GM15510 (cell line): ENCODE results near the gene KIAA0586.

Experiments
- POLR2A ChIP-seq: IDR thresholded peaks from 3 replicates; pipeline ENCODE4 v1.6.1; 2011; ENCODE audit warnings: borderline replicate concordance; ENCODE audit not compliant: insufficient read length; ENCODE audit errors: extremely low read depth

The KIAA0586 gene

DNA sequence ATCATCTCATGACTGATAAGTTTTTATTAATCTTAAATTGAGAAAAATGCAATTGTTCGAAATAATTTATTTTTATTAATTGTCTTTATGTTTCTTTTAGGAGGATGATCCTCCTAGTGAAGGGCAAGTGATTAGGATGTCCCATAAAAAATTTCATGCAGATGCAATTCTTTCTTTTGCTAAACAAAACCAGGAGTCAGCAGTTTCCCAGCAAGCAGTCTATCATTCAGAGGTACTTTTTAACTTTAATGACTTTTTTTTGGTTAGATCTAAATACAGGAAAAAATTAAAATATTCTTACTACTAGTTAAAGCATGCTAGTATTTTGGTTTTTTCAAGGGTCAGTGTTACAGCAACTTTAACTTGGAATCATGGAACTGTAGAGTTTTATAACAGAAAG is 64.5 kb downstream of the KIAA0586 start:
- TF ChIP-seq POLR2A = no peak

DNA sequence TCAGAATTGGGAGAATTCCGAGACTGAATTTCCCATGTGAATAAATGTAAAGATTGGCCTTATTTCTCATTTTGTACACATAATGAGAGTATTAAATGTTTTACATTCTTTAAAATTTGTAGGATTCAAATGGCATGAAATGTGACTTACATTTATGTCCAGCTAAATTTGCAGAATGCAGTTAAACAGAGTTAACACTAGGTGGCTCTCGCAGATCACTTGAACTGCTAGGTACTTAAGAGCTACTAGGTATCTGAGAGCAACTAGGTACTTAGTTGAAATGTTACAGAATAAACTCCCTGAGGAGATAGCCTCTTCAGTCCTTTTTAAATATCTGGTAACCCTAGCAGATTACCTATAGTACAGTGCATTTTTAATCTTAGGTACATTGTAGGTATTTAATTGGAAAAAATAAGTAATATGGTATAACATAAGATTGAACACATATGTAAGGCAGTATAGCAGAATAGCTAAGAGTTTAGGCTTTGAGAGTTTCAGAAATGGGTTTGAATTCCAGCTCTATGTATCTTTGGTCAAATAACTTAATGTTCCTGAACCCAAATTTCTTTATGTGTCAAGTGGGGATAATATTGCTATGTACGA is 73.8 kb downstream of the KIAA0586 start:
- TF ChIP-seq POLR2A = no peak

DNA sequence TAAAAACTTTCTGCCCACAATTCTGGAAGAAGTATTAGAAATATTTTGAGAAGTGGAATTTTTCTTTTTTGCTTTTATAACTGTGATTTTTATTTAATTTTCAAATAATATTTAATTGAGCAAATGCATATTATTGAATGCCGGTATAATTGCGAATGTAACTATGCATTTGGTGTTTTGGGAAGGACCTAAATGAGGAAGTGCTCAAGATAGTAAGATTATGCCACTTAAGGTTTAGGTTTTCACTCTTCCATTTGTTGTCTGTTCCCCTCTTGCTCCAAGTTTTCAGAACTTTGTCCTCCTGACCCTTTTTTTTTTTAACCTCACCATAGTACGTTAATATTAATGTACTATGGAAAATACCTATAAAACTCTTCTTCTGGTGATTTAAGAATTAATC is 85.8 kb downstream of the KIAA0586 start:
- TF ChIP-seq POLR2A = no peak

DNA sequence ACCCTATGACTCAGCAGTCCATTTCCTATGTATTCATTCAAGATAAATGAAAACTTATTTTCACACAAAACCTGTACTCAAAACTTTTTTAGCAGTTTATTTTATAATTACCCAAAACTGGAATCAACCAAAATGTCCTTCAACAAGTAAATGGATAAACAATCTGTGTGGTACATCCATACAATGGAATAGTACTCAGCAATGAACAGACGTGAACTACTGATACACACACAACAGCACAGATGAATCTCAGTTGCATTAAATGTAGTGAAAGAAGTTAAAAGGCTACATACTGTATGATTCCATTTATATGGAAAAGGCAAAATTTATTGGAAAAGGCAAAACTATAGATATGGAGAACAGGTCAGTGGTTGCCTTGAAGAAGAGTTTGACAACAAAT is 90.1 kb downstream of the KIAA0586 start:
- TF ChIP-seq POLR2A = no peak

DNA sequence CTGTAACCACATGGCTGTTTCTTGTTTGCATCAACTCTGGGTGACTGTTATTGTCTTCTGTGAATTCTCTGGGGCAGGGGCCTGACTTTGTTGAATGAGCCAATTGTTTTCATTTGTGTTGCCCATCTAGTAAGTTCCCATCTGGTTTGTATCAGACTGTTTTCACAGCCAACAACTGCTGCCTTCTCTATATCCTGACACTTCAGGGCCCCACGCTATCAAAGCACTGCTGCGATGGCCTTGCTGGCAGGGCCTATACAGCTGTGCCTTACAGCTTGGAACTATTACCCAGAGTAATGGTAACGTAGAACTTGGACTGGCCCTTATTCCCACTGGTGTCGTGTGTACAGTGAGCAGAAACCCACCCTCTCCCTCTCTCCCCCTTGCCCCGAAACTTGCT is 105.9 kb downstream of the KIAA0586 start:
- no peak for TF ChIP-seq POLR2A

DNA sequence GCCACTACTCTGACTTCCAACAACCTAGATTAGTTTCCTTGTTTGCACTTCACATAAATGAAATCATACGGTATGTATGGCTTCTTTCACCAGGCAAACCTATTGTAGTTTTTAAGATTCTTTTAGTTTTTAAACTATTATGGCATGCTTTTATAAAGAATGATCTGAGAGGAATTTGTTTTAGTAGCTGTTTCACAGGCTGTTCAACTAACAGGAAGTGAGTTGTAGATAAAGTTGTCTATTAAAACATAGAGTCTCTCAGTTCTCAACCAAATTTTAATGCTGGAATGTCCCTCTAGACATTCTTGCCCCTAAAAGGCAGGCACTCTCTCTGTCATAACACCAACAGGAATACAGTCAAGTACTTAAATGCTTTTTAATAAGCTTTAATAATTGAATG is 107.5 kb downstream of the KIAA0586 start:
- no peak for TF ChIP-seq POLR2A

DNA sequence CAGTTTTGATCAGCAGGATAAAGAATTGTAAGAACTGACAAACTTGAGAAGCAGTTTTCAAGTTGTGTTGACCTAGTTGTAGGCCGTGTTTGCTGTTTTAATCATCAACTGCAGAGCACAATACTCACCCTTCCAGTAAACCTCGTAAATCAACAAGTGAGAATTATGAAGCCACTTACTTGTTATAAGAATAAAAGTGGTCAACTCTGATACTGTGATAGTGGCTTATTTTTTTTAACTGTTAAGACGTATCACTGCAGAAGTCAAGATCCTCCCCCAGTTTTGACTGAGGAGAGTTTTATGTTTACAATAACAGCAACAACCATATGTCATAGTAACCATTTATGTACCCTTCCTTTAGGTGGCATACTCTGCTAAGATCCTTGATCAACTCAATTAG is 109.5 kb downstream of the KIAA0586 start:
- TF ChIP-seq POLR2A = no peak

DNA sequence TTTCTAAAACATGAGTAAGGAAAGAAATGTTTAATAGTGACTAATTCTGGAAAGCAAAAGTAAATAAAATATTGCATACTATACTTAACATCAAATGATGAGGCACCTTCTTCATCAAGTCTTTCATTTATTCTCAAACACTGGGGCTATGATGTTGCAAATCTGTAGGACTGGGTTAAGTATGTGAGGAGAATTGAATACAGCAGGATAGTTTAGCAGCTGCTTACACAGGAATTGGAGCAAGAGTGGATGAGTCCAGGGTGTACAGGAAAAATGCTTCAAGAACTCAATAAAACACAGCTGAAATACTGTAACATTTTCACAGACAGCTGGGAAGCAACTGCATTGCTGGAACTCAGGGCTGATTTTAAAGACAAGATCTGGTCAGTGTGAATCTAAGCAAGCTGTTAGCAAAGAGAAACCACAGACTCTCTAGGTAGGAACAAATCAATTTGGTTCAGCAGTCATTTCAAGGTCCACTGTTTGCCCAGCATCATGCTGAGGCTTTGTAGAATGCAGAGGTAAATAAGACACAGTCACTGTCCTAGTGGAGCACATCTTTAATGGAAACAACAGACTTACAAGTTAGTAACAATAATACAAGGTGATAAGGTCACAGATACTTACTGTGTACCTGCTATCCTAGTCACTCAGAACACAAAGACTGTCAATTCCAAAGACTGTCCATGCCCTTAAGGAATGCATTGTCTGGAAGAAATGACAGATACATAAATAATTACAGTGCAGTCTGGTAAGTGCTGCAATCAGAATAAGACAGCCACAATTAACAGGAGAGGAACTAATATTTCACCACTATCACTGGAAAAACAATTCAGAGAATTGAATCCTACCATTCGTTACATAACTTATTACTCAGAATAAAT is 113.5 kb downstream of the KIAA0586 start:
- TF ChIP-seq POLR2A = no peak

DNA sequence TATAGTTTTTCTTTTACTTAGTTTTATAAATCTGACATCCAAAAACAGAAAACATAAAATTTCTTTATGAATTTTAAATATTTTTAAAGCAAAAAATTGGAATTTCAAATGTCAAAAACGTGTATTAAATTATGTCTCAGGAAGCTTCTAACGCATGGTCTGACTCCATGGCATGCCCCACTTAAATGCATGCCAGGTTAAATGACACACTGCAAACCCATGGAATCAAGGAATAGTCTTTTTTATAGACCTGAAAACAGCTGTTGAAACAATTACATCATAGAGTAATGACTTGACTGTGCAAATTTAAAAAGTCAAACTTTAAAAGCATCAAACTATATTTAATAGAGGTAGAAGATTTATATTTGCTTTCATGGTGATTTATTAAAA is 114.1 kb downstream of the KIAA0586 start:
- no peak for TF ChIP-seq POLR2A

DNA sequence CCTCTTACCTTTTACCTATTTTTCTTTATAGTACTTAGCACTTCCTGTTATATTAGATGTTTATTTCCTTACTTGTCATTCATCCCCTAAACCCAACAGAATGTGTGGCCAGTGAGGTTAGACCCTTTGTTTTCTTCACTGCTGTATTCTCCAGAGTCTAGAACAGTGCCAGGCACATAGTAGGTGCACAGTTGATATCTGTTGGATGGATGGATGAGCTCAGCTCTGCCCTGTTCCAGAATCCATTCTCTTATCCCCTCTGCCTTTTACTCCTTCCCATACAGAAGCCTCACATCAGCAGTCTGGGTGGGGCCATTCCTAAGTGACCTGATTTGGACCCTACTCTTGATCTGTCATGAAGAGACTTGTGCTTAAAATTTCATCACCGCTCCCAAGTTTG is 115.7 kb downstream of the KIAA0586 start:
- TF ChIP-seq POLR2A = no peak

DNA sequence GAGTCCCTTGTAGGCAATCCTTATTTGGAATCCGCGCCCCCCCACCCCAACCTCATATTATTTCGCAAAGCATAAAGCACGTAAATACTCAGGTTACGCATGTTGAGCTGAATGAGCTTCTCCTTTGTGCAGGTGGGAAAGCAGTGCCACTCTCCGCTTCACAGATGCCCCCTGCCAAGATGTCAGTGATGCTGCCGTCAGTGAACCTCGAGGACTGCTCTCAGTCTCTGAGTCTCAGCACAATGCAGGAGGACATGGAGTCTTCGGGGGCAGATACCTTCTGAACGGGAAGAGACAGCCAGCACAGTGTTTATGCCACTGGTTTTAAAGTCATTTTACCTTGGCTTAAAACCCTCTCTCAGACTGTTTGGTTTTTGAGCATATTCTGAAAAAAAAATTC is 120.1 kb downstream of the KIAA0586 start:
- no peak for TF ChIP-seq POLR2A

DNA sequence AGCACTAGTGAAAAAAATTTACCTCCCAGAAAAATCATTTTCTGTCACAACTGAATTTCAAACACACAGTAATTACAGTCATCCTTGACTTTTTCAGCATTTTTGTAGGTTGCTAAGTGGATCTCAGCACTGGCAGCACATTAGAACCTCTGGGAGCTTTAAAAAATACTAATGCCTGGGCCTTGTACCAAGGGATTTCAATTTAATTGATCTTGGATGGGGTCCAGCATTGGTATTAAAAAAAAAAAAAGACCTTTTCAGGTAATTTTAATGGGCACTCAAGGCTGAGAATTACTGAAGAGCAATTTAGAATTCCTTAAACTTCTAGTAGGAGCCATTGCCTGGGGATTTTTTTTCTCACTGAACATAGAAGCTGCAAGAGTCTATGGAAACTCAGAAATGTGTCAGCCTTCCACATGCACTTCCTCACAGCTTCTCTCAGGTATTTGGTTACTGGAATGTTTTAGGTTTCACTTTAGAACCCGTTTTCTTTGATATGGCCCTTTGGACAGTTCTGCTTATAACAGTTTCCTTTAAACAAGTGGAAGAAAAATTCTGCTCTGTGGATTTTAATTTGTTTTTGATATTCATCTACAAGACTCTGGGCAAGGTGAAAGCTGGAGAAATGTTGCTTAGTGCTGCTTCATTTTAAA is 121.7 kb downstream of the KIAA0586 start:
- TF ChIP-seq POLR2A = no peak

DNA sequence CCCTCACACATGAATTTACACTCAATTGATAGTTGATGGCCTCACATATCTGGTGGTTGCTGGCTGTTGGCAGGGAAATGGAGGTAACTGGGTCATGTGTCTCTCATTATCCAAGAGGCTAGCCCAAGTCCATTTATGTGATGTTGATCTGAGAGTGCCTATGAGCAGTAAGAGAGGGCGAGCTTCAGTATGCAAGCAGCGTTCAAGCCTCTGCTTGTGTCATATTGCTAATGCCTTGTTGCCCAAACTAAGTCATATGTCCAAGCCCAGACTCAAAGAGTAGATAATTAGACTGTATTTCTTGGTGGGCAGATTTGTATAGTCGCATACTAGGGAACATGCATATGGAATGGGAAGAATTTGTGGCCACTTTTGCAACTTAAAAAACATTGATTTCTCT is 126.4 kb downstream of the KIAA0586 start:
- no peak for TF ChIP-seq POLR2A

DNA sequence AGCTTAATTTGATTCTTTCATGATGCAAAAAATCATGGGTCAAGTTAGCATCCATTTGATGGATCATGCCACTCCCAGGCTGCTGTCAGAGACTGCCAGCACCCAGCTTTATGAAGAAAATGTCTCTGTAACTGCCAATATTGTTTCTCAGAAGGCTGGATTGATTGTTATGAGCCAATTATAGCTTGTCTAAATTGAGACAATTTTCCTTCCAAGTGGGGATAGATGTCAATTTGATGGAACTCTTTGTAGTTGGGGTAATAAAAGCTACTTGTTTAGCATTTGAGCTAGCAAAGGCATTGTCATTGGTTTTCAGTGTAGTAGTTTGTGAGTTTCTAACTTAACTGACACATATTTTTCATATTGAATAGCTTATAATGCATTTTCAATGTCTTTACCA is 128.1 kb downstream of the KIAA0586 start:
- no peak for TF ChIP-seq POLR2A

DNA sequence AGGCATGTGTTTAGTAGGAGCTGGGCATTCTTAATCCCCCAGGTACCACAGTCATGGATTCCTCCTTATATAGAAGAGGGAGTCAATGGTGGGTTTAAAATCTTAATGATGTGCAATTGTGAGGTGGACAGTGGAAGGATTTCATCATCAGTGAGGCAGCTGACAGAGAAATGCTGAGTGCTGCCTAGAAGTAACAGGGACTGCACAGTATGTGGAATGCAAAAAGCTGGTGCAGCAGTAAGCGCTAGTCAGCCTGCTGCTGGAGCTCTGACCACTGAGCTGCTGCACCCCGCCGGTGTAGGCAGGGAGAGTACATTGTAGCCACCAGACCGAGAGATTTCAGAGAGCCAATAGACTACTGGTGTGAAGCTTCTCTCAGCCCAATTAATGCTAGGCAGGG is 129.7 kb downstream of the KIAA0586 start:
- no peak for TF ChIP-seq POLR2A

DNA sequence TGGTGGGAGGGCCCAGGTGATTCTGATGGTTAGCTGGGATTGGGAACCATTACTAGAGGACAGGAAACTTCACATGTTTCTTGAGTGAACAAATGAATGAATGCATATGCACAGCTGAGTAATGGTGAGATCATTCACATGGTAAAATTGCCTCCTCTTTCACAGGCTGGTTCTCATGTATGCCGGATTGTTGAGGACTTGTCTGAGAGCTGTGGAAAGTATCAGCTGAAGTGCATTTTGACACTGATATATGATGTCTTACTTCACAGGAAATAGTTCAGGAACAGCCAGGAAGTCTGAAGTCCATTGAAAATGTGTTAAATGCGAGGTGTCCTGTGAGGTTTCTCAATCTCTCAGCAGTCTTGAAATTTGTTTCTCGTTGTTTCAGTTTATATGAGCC is 132.7 kb downstream of the KIAA0586 start:
- no peak for TF ChIP-seq POLR2A
